Measurements from ENCODE around the gene HS3ST5. TPM values are rescaled to one million over a fixed set of nuclear protein-coding genes. Genes with fewer than 3 reads are reported as not detected.

The HS3ST5 gene
- total RNA-seq, 4 donors from 2014 or later: 0.48 TPM; not detected in 3

DNA sequence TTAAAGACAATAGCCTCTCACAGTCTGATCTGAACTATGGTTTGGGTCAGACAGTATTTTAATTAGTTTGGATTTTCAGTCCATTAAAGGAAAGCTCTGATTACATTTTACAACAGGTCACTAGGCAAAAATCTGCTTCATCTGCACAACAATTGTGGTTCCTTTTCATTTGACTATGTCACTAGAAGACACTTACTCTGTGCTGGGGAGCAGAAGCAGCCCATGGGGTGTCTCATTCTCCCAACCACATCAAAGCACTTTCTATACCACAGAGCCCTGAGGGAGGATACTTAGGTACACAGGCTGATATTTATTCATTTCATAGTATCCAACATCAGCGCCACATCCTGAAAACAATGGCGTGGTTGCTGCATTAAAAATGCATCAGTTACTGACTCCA, 335.3 kb downstream of the HS3ST5 start:
- no peaks in the 10 kb centered on the region for H3K4me1 ChIP-seq
- no peak for TF ChIP-seq POLR2A (IDR thresholded peaks at IDR 0.05)
- TF ChIP-seq, protein P1, sequence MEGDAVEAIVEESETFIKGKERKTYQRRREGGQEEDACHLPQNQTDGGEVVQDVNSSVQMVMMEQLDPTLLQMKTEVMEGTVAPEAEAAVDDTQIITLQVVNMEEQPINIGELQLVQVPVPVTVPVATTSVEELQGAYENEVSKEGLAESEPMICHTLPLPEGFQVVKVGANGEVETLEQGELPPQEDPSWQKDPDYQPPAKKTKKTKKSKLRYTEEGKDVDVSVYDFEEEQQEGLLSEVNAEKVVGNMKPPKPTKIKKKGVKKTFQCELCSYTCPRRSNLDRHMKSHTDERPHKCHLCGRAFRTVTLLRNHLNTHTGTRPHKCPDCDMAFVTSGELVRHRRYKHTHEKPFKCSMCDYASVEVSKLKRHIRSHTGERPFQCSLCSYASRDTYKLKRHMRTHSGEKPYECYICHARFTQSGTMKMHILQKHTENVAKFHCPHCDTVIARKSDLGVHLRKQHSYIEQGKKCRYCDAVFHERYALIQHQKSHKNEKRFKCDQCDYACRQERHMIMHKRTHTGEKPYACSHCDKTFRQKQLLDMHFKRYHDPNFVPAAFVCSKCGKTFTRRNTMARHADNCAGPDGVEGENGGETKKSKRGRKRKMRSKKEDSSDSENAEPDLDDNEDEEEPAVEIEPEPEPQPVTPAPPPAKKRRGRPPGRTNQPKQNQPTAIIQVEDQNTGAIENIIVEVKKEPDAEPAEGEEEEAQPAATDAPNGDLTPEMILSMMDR (IDR thresholded peaks at IDR 0.05): no peak
- no peaks in the 10 kb centered on the region for H3K9me3 ChIP-seq

More for the DNA sequence above, 335.3 kb downstream of the HS3ST5 start:
- Histone ChIP-seq H3K27me3 (no peaks in the 10 kb centered on the region), H3K27ac (no peak overlapping the region), H3K4me3 (no peak overlapping the region), H3K36me3 (no peaks in the 10 kb centered on the region)
- DNase-seq: no peak
- intact Hi-C loops (cut with DNase I; ENCODE audit: low total_unique reads): no loop called here

Small RNAs within 50 kb of the gene (small RNA-seq; reads per million reads assigned to genes)
- gene RNA5SP213: not detected
